ENCODE data around the gene ERFL. TPM values are rescaled to one million over a fixed set of nuclear protein-coding genes. Genes with fewer than 3 reads are reported as not detected.

The ERFL gene
- total RNA-seq, 4 donors from 2014 or later = not detected

- TF ChIP-seq CTCF (IDR thresholded peaks at IDR 0.05) = no peak
- TF ChIP-seq POLR2A (IDR thresholded peaks at IDR 0.05) = no peak
- Histone ChIP-seq H3K4me1 (peaks cover 18 to 56% (median 25%) of the 10 kb centered on the region in 3 donors), H3K27me3 (no peaks in the 10 kb centered on the region), H3K36me3 (peaks cover 0 to 11% (median 4%) of the 10 kb centered on the region in 3 donors), H3K27ac (peak overlapping the region; percentile 83 to 95 (median 91)), H3K4me3 (peak overlapping the region; percentile 59 to 98 (median 91)), H3K9me3 (no peaks in the 10 kb centered on the region)
- no peak for DNase-seq
- 1% methylated on average over 15 to 23 of the region's 23 CpGs for WGBS, 2 donors
- intact Hi-C loops (cut with DNase I) = no loop called here
Observed at GRCh38 chr19:41883463-41883820, 44.8 kb downstream of the ERFL start.

- intact Hi-C loops (cut with DNase I) = no loop called here
- H3K4me3 ChIP-seq = peak within 1 kb of the TSS; percentile 59 to 98 (median 91)
- peaks cover 18 to 56% (median 25%) of the 10 kb centered on the region in 3 donors for H3K4me1 ChIP-seq
- peaks cover 0 to 5% (median 0%) of the 10 kb centered on the region in 3 donors for H3K36me3 ChIP-seq
- 2 to 4% methylated on average over 16 to 20 of the region's 80 CpGs for WGBS, 2 donors
- peak within 1 kb of the TSS; percentile 83 to 95 (median 91) for H3K27ac ChIP-seq
- no peak for TF ChIP-seq CTCF (IDR thresholded peaks at IDR 0.05)
- TF ChIP-seq POLR2A (IDR thresholded peaks at IDR 0.05) = peak in 2 of 4 donors; percentile 48 to 72
- no peaks in the 10 kb centered on the region for H3K9me3 ChIP-seq
- DNase-seq = no peak
- no peaks in the 10 kb centered on the region for H3K27me3 ChIP-seq
Observed at GRCh38 chr19:41882568-41883462, 45.4 kb downstream of the ERFL start, which contains the start of gene ARHGEF1. Gene ARHGEF1, plus strand, starts transcription at chr19:41883184. Its CDS starts 4,899 bp downstream, at chr19:41888083.

- DNase-seq = no peak
- 34 to 43% methylated on average over 4 to 5 of the region's 5 CpGs for WGBS, 2 donors
- intact Hi-C loops (cut with DNase I) = no loop called here
Observed at GRCh38 chr19:41880329-41880708, 47.9 kb downstream of the ERFL start.

GRCh38 chr19:41879670-41880328, 48.5 kb downstream of the ERFL start:
- Histone ChIP-seq H3K27me3 (no peaks in the 10 kb centered on the region), H3K4me1 (peaks cover 7 to 46% (median 10%) of the 10 kb centered on the region in 3 donors), H3K36me3 (no peaks in the 10 kb centered on the region), H3K4me3 (no peak overlapping the region), H3K27ac (no peak overlapping the region), H3K9me3 (no peaks in the 10 kb centered on the region)
- DNase-seq = no peak
- TF ChIP-seq POLR2A (IDR thresholded peaks at IDR 0.05) (no peak), CTCF (IDR thresholded peaks at IDR 0.05) (no peak)
- intact Hi-C loops (cut with DNase I) = loop anchor here (10.0 kb wide), 1 partner anchor 75 kb away; the partner anchor contains the start of gene RABAC1
- WGBS, 2 donors = 56 to 70% methylated on average over 2 to 5 of the region's 7 CpGs

More at GRCh38 chr19:41880329-41880708, 47.9 kb downstream of the ERFL start:
- H3K36me3 ChIP-seq = no peaks in the 10 kb centered on the region
- TF ChIP-seq CTCF (IDR thresholded peaks at IDR 0.05) (no peak), POLR2A (IDR thresholded peaks at IDR 0.05) (no peak)
- no peak overlapping the region for H3K27ac ChIP-seq
- H3K4me3 ChIP-seq = no peak overlapping the region
- H3K27me3 ChIP-seq = no peaks in the 10 kb centered on the region
- H3K9me3 ChIP-seq = no peaks in the 10 kb centered on the region
- peaks cover 13 to 51% (median 14%) of the 10 kb centered on the region in 3 donors for H3K4me1 ChIP-seq

Measured in esophagus squamous epithelium (tissue), 5 donors.